GM10266 (cell line): ENCODE data around the gene NEU4.

Source experiments
- DNase-seq: peaks from one replicate; pipeline ENCODE4 v3.0.0; 2012; ENCODE audit errors: extremely low spot score
- TF ChIP-seq, protein P1 (sequence below): IDR thresholded peaks from 2 replicates; pipeline ENCODE4 v1.5.1; 2012; ENCODE audit warnings: mild to moderate bottlenecking, low read depth; ENCODE audit not compliant: control insufficient read depth, insufficient read depth; ENCODE audit errors: missing control alignments

The NEU4 gene

DNA sequence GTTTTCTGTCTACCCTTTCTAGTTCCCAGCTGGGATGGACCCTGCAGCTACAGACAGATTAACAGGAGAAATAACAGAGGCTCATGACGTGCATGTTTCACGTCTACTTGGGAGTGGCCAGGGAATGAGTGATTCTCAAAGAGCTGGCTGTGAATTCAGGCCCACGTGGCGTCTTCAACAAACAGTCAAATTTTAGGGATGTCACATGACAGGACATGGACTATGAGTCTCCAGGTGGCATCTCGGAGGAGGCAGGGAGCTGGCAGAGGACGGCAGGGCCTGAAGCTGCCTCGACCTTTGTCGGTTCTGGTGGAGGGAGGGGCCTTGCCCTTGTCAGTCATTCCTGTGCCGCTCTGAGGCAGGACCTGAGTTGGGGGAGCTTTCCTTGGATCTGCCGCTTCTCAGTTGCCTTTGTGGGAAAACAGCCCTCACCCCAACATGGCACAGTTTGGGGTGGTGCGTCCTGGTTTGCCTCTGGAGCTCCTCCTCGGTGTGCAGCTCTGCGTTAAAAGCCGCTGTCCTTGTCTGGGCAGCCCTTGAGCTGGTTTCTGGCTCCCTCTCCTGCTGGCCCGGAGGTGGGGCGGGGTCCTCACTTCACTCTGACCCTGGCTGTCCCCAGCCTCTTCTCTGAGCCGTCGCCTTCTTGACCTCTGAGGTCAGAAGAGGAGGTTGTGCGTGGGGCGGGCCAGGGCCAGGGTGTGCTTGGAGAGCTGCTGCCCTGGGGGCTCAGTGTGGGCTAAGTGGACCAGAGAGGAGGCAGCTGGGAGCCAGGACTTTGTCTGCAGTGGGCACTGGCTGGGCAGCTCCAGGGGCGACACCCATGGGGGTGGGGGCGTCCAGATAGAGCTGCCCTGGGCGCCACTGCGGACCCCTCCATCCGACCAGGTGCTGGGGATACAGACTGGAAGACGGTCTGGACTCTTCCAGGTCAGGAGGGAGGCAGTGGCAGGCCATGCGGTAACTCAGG, 44.4 kb upstream of the NEU4 start:
- TF ChIP-seq, protein P1, sequence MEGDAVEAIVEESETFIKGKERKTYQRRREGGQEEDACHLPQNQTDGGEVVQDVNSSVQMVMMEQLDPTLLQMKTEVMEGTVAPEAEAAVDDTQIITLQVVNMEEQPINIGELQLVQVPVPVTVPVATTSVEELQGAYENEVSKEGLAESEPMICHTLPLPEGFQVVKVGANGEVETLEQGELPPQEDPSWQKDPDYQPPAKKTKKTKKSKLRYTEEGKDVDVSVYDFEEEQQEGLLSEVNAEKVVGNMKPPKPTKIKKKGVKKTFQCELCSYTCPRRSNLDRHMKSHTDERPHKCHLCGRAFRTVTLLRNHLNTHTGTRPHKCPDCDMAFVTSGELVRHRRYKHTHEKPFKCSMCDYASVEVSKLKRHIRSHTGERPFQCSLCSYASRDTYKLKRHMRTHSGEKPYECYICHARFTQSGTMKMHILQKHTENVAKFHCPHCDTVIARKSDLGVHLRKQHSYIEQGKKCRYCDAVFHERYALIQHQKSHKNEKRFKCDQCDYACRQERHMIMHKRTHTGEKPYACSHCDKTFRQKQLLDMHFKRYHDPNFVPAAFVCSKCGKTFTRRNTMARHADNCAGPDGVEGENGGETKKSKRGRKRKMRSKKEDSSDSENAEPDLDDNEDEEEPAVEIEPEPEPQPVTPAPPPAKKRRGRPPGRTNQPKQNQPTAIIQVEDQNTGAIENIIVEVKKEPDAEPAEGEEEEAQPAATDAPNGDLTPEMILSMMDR = no peak
- DNase-seq = no peak

GRCh38 chr2:241767464-241768250, 41.3 kb upstream of the NEU4 start:
- no peak for DNase-seq
- TF ChIP-seq, protein P1 = no peak

DNA sequence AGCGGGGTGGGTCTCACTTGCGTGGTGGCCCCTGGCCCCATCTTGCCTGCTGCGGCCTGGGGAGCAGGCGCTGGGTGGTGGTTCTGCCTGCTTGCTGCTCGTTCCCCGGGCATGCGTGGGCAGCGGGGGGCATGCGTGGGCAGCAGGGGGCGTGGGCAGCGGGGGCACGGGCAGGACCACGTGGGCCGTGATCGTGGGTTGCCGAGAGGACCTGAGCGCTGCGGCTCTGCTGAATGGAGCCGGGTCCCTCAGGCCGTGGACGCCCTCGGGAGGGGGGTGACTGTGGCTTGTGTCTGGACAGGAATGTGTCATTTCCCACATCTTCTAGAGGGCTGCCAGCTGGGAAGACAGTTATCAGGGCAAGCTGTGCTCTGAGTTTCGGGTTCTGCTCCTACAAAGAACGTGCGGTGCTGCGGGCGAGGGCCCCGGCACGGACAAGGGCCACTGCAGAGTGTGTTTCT, 40.7 kb upstream of the NEU4 start:
- peak; percentile 12 for DNase-seq
- TF ChIP-seq, protein P1 = no peak

DNA sequence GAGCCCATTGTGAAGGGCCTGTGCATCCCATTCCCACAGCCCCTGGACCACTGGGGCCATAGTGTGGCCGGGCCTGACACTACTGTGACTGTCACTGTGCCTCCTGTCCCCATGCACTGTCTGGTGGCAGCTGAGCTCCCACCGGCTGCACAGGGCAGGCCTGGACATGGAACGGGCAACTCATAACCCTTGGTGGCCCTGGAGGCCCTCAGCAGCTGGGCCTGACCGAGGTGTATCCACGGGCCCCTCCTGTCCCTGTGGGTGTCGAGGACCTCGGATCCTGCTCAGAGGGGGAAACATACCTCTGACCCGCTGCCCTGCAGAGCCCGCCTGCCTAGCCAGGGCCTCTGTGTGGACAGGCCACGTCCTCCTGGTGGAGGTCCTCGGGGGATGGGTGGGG, 40.1 kb upstream of the NEU4 start:
- TF ChIP-seq, protein P1 = no peak
- DNase-seq = peak; percentile 10

DNA sequence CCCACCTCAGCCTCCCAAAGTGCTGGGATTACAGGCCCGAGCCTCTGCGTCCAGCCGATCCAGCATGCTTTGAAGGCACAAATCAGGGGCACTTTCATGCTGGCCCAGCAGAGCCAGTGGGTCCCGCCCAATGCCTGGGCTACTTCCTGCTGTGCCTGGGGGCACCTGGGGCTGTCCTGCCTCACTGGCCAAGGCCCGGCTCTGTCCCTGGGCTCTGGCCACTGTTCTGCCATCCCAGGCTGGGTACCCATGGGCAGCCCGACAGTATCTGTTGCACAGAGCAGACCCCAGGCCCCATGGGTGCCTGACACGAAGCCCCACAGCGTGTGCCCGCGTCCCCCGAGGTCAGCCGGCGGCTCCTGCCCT, 39.2 kb upstream of the NEU4 start:
- DNase-seq = peak; percentile 7
- TF ChIP-seq, protein P1 = no peak

- peak; percentile 20 for DNase-seq
- TF ChIP-seq, protein P1 = no peak
Measured at GRCh38 chr2:241770185-241770935, 38.6 kb upstream of the NEU4 start.
